GM21526 (cell line): ENCODE measurements around the gene LMO7.

Source experiments
- ATAC-seq: cut with Tn5 transposase; IDR thresholded peaks from one replicate; pipeline ENCODE4 v1.9.1; 2021; ENCODE audit warnings: moderate library complexity; ENCODE audit not compliant: unreplicated experiment, low FRiP score

Gene LMO7

GRCh38 chr13:75872980-75873379, 236.8 kb downstream of the LMO7 start:
- no peak for ATAC-seq

GRCh38 chr13:75873494-75873893, 237.4 kb downstream of the LMO7 start:
- no peak for ATAC-seq

DNA sequence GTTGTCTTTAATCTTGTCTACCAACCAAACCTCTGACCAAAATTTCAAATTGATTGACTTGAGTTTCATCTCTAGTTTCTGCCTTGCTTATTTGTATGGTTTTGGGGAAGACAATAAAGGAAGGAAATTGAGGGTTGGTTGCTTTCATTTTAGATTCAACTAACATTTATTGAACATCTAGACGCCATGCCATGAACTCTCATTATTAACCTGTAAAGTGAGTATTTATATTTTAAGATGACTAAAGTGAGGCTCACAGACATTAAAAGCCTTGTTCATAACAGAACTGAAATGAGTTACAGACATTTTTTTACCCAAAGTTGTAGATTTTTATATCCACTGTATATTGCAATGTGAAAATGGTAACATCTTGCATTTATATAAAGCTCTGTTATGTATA, 239.3 kb downstream of the LMO7 start:
- ATAC-seq: no peak

DNA sequence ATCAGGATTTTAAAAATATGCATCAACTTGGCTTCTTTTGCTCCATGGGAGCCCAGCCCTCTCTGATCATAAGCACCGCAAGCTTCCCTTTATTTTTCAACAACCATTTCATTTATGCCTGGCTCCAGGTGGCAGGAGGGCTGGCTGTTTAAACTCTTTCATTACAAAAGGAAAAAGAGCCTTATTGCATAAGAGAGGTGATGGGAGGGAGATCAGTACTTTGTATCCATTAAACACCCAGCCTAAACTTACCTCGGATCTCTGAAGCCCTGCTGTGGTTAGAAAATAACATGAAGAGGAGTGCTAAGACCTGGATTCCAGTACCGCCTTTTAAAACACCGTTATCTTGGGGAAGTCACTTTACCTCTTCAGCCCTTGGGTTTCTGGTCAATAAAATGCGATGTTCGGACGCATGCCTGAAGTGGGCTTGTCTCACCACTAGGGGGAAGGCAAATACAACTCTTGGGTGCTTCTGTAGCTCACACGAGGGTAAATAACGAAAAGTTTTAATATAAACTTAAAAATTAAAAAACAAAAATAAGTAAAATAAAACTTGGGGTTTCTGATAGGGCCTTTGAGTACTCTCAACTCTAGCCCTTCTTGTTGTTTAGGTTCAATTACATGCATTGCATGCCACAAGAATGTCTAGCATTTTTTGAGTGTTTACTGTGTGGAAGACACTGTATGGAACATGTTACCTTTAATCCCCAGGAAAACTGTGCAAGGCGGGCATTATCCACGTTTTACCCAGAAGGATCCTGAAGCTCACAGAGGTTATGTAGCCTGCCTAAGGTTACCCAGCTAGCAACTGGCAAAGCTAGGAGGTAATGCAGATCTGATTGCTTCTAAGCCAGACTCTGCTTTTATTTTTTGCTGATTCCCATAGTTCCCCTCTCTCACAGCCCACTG, 240.3 kb downstream of the LMO7 start:
- peak; percentile 96 for ATAC-seq

DNA sequence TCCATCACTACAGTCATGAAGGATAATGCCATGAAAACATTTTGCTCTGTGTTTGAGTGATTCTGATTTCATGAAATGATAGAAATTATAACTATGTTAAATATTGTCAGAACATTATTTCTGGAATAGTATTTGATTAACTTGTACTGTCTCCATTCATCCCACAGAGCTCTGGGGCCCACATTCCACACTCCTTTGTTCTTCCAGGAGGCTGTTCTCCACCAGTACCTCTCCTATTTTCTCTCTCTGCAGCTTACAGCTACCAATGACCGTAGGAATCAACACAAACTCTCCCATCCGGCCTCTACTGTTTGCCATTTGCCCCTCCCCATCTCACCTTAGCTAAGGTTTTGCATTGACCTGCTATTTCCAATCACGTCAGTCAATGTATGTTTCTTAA, 240.9 kb downstream of the LMO7 start:
- no peak for ATAC-seq

DNA sequence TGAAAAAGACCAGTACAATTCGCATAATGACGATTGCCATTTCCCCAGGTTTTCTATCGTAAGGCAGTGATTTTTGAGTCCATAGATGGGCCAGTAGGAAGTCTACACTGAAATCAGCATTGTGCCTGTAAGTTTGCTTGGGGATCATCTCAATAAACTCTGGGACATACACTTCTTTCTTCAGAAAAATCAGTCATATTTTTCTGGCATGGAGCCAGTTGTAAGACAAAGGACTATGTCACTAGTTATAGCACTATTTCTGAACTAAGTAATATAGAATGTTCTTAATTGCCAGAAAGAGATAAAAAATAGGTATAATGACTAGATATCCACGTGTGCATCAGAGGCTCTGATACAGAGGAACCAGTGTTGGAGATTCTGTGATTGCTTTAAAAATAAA, 243.5 kb downstream of the LMO7 start:
- ATAC-seq: no peak

- ATAC-seq: peak; percentile 42
These were observed 245.1 kb downstream of the LMO7 start for GRCh38 chr13:75881109-75881775.

GRCh38 chr13:75882261-75882660, 246.1 kb downstream of the LMO7 start:
- ATAC-seq: no peak

DNA sequence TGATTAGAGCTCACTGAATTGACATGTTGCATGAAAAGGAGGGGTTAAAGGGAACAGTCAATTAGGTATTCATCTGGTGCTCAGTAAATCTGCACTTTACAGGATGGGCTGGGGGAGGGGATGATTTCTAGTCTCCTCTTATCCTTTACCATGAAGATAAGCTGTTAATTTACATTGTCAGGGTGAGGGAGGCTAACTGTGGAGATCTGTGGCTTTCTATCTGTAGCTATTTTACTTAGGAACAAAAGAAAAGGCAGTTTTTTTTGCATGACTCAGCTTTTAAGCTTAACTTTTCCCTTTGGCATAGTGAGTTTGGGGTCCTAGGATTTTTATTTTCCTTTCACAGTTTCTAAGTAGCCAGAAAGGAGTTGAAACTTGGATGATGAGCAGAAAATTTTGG, 253.3 kb downstream of the LMO7 start:
- ATAC-seq: no peak

DNA sequence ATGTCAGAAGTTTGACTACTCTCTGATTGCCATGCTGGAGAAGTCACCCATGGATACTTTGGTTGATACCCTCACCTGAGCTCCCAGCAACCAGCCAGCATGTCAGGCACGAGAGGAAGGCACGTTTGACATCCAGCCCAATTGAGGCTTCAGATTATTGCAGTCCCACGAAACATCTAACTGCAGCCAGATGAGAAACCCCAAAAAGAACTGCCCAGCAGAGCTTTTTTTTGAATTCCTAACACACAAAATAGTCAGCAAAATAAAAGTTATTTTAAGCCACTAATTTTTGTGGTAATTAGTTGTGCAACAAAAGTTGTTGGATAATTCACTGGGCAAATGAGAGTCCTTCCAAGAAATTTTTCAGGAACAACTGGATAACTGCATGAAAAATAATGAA, 259.0 kb downstream of the LMO7 start:
- ATAC-seq: no peak

- ATAC-seq: no peak
These were observed 260.1 kb downstream of the LMO7 start for GRCh38 chr13:75896271-75896670.

DNA sequence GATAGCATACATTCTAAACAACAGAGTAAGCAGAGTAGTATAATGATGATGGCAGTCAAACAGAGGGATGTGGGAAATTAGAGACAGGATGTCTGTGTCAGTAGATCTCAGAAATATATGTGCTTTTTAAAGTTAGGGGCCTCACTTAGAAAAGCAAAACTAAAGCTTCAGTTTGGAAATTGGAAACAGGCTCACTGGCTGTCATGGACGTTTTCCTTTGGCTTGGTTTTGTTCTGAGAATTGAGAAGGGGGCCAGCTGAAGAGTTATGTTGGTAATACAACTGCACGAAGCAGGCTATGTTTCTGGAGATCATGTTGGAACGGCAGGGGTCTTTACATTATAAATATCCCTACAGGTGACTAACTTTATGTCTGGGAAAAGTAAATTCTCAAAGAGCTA, 261.3 kb downstream of the LMO7 start:
- no peak for ATAC-seq

DNA sequence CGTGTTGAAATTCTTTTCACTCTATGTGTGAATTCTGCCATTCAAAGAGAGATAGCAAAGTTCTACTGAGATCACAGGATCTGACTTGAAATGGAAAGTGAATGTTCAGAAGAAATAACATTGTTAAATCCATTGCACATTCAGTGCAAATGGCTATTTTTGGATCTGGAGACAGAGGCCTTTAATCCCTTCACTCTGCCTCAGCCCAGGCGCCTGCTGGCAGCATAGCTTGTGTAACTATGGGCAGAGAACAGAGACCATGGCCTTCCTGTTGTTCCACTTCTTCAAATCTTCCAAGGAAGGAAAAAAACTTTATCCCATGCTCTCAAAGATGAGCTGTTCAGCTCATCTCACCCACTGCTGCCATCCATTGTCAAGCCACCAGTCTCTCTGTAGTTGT, 265.4 kb downstream of the LMO7 start:
- ATAC-seq: no peak

DNA sequence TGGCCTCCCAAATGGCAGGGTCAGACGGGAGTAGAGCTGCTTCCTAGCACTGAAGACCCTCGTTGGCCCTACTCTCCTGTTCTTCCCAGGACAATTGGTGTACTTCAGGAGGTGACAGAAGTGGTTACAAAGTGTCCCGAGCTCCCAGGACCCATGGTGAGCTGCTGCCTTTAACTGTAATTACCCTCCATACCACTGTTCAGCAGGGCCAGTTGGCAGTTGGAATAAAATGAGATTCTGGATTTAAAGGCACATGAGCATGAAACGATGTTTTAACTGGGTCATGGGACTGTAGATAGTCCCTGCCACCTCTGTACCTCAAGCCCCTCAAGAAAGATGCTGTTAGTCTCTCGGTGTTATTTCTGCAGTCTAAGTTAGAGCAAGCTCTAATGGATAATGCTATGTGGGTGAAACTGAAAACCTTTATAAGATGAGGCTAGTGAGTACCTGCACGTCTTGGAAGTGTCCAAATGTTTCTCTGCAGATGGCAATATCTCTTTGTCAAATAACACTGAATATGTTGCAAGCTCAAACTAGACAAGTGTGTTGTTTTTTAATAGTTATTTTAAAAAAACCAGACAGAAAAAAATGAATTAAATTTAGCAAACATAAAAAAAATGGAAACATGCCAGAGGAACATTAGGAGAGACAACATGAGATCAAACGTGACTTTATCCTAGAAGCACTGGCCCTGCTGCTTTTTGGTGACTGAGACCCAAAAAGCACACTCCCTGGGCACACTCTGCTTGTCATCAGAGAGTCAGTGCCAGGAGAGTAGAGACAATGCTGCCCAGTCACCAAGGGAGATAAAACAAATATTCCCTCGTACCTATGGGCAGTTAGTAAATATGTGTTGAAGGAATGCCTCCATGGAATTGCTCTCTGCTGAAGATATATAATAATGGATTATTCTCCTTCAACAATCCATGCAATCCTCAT, 266.3 kb downstream of the LMO7 start:
- no peak for ATAC-seq

DNA sequence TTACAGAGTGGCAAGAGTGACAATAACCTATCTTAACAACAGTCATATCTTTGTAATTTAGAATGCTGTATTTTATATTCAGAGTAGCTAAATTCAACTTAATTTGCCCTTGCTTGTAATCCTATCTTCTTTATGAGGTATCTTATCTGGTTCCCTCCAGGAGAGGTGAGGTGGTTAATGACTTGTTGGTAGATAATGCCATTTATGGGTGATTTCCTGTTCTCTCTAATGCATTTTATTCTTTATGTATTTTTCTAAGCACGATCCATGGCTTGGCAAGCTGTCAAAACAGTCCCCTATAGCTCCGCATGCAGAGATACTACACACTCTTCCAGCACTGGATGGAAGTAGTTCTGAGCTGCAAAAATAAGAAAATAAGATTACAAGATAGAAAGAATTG, 267.9 kb downstream of the LMO7 start:
- ATAC-seq: no peak

DNA sequence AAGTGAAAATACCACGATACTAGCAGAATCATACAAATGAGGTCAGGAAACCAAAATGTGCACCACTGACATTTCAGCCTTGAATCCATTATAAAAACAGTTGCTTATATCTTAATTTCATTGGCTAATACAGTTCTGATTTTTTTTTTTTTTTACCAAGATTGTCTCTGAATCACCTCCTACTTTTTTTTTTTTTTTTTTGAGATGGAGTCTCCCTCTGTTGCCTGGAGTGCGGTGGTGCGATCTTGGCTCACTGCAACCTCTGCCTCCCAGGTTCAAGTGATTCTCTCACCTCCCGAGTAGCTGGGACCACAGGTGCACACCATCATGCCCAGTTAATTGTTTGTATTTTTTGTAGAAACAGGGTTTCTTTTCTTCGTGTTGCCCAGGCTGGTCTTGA, 270.2 kb downstream of the LMO7 start:
- ATAC-seq: no peak

- no peak for ATAC-seq
These were observed 270.9 kb downstream of the LMO7 start for GRCh38 chr13:75907044-75907443.

- no peak for ATAC-seq
These were observed 272.0 kb downstream of the LMO7 start for GRCh38 chr13:75908141-75908540.
